HG02642 (cell line): Measurements from ENCODE around the gene LRRC27.

Experiments used
- ATAC-seq: cut with Tn5 transposase; IDR thresholded peaks from one replicate; pipeline ENCODE4 v1.9.1; 2021; ENCODE audit warnings: mild to moderate bottlenecking; ENCODE audit not compliant: unreplicated experiment, poor library complexity

Gene LRRC27

DNA sequence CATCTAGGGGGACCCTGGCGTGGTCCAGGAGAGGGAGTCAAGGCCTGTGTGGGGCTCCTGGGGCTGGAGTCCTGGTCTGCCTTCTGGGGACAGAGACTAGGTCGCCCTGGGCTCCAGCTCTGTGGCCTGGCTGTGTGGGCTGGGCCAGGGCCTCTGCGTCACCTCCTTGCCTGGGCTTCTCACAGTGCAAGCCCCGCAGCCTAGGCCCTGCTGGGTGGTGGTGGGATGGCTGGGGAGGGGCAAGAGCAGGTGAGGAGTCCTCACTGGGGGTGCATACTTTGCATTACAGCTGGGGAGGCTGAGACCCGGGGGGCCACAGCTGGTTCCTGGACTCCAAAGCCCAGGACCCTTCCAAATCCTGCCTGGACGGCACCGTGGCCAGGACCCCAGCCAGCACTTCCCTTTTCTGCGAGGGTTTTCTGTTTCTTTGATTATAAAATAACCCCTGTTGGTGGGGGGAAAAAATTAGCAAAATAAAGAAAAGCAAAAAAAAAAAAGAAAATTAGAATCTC, 88.5 kb downstream of the LRRC27 start:
- ATAC-seq: no peak

DNA sequence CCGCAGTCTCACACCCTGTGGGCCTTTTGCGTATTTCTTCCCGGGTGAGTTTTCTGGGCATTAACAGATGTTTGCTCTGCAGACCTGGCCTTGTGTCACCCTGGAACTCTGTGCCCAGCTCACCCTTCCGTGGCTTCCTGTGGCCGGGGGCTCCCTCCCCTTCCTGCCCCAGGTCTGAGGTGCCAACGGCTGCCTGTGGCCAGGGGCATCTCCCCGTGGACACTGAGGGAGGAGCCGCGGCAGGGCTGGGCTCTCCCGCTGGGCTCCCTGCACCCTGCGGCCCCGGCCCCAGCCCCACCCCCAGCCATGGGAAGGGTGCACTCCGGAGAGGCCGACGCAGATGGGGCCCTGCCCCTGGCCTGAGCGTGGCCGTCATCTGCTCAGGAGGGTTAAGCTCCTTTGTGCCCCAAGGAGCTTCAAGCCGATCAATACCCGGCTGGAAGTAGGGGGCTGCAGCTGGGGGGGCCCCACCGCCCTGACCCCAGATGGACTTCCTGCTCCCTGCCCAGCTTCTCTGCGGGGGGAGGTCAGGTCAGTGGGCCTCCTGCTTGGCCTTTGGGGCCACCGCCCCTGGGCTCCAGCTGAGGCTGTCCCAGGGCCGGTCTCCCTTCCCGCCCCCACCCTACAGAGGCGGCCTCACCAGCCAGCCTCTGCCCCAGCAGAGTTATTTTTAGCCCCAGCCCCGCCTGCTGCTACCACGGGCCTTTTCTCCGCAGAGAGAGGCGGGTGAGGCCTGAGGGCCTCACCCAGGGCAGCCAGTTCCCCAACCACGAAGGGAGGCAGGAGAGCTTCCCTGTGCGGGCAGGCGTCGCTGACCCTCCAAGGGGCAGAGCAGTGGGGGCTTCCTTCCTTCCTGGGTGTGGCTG, 89.2 kb downstream of the LRRC27 start:
- ATAC-seq: peak; percentile 36

DNA sequence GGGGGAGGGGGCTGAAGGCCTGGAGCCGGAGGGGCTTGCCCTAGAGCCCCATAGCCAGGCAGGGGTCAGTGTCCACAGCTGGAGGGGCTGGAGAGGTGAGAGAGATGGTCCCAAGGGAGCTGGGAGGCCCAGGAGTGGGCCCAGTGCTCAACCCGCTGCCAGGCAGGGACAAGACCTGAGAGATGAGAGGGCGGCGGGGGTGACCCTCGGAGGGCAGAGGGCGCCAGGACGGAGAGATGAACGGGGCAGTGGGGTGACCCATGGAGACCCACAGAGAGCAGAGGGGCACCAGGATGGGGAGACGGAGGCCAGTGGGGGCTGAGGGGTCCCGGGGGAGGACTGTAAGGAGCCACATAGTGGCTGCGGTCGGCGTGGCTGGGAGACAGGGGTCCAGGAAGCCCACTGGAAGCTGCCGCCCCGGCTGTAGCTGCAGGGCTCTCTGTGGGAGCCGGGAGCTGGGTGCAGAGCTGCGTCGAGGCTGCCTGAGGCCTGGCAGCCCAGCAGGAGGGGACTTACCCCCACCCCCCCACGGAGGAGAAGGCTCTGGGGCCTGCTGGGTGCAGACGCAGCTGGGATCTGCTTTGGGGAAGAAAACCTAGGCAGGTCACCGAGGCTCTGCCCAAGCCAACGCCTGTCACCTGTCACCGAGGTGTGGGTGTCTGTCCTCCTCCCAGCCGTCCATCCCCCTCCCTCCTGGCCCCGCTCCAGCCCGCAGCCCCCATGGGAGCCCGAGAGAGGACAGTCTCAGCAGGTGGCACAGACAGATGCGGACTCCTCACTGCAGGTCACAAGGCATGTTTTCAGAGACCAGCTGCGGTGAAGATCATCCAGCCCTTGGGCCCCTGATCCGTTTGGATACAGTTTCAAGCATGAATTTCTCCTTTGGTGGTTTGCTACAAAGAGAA, 90.1 kb downstream of the LRRC27 start:
- ATAC-seq: peak; percentile 57

DNA sequence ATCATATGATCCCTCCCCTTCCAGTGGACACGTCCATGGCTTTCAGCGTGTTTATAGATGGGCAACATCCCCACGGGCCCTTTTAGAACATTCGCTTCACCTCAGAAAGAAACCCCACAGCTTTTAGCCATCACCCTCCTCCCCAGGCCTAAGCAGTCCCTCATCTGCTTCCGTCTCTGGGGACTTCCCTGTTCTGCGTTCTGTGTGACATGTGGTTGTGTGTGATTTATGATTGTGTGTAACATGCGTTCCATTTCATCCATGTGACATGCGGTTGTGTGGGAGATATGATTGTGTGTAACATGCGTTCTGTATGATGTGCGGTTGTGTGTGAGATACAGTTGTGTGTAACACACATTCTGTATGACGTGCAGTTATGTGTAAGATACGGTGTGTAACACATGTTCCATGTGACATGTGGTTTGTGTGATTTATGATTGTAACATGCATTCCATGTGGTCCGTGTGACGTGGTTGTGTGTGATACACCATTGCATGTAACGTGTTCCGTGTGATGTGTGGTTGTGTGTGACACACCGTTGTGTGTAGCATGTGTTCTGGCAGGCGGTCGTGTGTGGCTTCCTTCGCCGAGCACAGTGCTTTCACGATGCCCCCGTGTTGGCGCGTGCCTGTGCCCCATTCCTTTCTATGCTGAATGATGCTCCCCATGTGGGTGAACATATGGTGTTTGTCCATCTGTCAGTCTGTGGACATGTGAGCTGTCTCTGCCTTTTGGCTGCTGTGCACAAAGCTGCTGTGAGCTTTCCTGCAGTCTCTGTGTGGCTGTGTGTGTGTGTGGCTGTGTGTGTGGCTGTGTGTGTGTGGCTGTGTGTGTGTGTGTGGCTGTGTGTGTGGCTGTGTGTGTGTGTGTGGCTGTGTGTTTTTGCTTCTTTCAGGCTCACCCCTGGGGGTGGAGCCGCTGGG, 91.2 kb downstream of the LRRC27 start:
- ATAC-seq: no peak

DNA sequence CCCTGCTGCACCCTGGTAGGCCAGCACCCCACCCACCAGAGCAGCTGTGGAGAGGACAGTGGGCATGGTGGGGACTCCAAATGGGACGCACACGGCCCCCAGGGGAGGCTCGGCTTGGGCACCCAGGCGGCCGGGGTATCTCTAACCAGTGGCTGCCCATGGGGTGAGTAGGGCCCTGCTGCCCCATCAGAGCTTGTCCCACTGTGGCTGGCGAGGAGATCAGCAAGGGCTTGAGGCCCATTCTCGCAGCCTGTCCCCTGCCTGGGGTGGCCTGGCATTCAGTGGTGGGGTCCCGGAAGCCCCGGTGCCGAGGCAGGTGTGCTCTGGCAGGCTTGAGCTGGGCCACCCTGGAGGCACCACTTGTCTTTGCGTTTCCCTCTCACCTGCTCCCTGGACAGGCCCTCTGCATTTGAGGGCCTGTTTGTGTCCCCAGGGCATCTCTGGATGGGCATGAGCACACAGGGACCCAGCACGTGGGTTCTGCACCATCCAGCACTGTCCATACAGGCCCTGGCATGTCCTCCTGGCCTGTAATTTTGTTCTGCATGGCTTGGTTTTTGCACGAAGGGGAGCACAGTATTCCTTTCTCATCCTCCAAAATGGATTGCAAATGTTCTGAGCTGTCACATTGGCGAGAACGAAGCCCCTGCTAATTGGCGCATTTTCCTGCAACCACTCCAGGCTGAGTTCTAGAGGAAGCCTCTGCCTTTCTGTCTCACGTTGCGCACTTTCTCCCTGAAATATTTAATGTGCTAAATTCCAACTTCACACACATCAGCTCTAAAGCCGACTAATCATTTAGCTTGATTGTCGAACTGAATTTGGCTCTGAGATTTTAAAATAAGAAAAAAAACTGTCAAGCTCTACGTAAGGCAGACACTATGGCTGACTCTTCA, 92.2 kb downstream of the LRRC27 start:
- no peak for ATAC-seq

DNA sequence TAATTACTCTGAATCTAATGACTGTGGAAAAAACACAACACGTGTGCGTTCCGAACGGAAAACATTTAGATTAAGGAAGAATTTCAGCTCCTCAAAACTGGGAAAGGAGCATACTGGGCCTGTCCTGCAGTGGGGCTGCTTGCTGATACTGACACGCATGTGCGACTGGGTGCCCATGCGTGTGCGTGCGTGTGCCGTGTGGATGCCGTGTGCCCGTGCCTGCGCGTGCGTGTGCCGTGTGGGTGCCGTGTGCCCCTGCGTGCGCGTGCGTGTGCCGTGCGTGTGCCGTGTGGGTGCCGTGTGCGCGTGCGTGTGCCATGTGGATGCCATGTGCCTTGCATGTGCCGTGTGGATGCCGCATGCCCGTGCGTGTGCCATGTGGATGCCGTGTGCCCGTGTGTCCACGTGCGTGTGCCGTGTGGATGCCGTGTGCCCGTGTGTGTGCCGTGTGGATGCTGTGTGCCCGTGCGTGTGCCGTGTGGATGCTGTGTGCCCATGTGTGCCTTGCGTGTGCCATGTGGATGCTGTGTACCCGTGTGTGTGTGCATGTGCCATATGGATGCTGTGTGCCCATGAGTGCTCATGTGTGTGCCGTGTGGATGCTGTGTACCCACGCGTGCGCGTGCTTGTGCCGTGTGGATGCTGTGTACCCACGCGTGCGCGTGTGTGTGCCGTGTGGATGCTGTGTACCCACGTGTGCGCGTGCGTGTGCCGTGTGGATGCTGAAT, 93.2 kb downstream of the LRRC27 start:
- no peak for ATAC-seq

DNA sequence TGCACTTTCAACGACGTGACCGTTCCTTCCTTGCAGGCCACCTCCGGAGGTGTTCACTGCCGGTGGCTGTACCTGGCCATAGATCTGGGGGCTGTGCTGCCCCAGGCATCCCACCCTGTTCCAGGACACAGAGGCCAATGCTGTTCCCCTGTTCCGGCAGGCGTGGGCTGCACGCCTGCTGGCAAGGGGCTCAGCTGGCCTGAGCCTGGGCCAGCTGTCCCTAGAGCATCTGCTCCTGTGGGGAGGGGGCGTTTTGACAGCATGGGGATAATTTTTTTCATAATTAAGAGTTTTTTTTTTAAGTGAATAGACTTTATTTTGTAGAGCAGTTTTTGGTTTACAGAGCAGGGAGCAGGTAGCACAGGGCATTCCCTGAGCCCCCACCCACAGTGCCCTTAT, 93.8 kb downstream of the LRRC27 start:
- ATAC-seq: no peak

DNA sequence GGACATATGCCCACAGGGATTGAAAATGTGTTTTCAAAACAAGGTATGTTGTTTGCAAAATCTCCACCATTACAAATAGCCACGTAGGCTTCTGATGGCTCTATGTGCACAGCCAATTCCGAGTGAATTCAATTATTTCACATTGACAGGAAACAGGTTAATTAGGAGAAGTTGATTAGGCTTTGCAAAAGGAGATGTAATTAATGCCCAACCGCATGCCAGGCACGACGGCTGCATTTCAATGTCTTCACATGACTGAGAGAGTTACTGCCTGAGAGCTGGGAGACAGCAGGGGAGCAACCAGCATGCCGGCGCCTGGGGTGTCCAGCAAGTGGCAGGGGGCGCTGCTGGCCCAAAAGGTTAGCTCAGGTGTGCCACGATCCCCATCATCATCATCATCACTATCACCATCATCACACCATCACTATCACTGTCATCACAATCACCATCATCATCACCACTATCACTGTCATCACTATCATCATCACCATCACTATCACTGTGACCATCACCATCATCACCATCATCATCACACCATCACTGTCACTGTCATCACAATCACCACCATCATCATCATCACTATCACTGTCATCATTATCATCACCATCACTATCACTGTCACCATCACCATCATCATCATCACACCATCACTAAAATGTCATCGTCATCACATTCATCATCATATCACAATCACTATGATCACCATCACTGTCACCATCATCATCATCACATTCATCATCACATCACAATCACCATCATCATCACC, 95.2 kb downstream of the LRRC27 start:
- no peak for ATAC-seq

DNA sequence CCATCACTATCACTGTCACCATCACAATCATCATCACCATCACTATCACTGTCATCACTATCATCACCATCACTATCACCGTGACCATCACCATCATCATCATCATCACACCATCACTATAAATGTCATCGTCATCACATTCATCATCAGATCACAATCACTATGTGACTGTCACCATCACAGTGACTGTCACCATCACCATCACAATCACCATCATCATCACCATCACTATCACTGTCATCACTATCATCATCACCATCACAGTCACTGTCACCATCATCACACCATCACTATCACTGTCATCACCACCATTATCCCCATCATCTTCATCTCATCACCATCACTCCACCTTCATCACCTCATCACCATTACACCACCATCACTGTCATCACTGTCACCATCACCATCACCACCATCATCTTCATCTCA, 96.0 kb downstream of the LRRC27 start:
- ATAC-seq: no peak

DNA sequence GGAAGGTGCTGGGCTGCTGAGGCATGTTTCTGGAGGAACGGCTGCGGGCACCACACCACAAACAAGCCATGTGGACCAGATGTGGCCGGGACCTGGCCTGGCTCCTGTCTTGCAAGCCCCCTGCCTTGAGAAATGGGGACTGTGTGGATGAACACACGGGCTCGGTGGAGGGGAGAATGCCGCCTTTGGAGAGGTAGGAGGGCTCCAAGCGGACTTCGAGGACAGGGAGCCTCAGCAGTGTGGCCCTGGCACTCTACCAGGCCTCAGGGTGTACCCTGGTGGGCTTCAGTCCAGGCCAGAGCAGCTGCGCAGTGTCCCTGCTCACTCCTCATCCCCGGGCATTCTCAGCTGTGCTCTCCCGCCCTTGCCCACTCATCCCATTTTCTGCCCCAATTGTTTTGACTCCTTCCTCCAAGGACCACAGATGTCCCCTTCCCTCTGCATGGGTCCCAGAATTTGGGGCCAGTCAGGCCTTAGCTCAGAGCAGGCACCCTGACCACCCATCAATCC, 96.5 kb downstream of the LRRC27 start:
- ATAC-seq: no peak
